GM19023 (cell line): Measurements from ENCODE around the gene SPPL3.

Experiments used
- ATAC-seq: cut with Tn5 transposase; IDR thresholded peaks from one replicate; pipeline ENCODE4 v1.9.1; 2021; ENCODE audit warnings: mild to moderate bottlenecking, moderate library complexity; ENCODE audit not compliant: unreplicated experiment

SPPL3 gene

GRCh38 chr12:120726510-120726793 lies 177.7 kb downstream of the SPPL3 start:
- ATAC-seq, result no peak

GRCh38 chr12:120725659-120726509 lies 178.3 kb downstream of the SPPL3 start, which contains the start of gene ACADS:
Gene ACADS, plus strand, starts transcription at chr12:120725826. Its CDS starts 60 bp downstream, at chr12:120725886.
- ATAC-seq, result peak; percentile 96

GRCh38 chr12:120725151-120725658 lies 179.0 kb downstream of the SPPL3 start:
- peak; percentile 14 for ATAC-seq

GRCh38 chr12:120724720-120725119 lies 179.4 kb downstream of the SPPL3 start:
- no peak for ATAC-seq

DNA sequence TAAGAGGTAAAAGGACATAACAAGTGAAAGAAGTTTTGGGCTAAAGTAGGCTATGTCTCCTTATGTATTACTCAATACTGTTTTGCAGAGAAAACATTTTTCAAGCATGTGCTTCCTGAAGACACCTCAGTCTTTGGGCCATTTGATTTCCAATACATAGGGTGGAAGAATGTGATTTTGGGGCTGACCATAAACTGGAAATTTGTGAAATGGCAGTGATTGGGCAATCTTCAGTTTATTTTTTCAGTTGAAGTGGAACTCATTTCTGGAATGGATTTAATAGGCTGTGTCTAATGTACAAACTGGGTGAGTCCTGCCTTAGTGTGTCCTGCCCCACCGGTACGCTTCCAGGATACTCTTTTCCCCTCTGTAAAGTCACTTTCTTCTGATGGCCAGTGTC lies 181.4 kb downstream of the SPPL3 start:
- no peak for ATAC-seq

- ATAC-seq, result no peak
Measured at GRCh38 chr12:120721866-120722265, 182.3 kb downstream of the SPPL3 start.

- ATAC-seq, result no peak
Measured at GRCh38 chr12:120720987-120721801, 183.0 kb downstream of the SPPL3 start.

GRCh38 chr12:120720234-120720986 lies 183.7 kb downstream of the SPPL3 start:
- ATAC-seq, result no peak

DNA sequence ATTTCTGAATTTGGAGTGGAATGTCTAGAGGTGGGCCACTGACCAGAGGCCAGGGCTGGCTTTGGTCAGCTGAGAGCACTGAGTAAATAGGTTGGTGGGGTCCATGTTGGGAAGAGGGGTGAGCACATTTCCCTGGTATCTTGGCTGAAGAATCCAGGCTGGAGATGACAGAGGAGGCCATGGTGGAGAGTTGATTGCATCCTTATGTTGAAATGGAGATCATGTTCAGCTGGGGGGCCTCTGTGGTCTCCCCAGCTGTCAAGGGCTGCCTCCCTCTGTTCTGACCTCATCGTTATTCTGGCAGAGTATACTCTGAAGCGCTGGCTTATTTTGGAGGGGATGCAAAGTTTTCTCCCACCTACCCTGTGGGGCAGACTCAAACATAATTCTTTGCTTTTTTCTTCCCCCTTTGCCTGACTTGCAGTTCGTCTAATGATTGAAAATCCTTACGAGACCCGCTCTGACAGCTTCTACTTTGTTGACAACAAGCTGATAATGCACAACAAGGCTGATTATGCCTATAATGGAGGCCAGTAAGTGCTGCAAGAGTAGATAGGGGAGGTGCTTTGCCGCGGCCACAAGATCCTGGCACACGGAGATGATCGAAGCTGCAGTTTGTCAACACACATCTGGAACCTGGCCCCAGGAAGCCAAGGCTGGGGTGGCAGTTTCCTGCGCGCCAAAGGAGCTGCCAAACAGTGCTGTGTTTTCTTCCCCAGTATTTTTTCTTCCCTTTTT lies 184.5 kb downstream of the SPPL3 start:
- ATAC-seq, result no peak

DNA sequence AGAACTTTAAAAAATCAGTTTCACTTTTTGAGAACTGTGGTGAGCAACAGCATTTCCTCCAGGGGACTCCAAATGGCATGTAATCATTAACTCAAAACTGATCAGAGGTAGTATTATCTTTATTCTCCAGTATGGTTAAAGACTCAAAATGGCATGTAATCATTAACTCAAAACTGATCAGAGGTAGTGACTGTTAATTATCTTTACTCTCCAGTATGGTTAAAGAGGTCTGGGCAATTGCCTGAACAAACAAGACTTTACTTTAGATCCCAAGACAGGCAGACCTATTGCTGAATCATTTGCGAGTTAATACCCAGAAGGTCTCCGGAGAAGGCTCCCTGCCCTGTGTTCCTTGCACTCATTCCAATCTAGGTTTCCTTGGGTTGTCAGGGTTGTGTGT lies 185.1 kb downstream of the SPPL3 start:
- no peak for ATAC-seq

DNA sequence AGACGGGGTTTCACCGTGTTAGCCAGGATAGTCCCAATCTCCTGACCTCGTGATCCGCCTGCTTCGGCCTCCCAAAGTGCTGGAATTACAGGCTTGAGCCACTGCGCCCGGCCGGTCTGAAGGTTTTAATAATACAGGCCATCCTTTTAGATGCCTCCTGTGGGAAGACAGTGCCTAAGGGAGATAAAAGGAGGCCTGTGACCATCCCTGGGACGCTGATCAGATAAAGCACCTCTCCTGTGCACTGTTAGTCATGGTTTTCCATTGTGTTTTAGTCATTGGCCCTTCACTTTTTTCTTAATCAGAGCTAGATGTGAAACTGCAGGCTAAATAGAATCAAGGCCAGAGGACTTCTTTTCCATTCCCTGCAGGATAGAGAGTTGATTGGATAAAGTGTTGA lies 186.1 kb downstream of the SPPL3 start:
- ATAC-seq, result no peak

GRCh38 chr12:120713861-120714482 lies 190.2 kb downstream of the SPPL3 start:
- no peak for ATAC-seq

DNA sequence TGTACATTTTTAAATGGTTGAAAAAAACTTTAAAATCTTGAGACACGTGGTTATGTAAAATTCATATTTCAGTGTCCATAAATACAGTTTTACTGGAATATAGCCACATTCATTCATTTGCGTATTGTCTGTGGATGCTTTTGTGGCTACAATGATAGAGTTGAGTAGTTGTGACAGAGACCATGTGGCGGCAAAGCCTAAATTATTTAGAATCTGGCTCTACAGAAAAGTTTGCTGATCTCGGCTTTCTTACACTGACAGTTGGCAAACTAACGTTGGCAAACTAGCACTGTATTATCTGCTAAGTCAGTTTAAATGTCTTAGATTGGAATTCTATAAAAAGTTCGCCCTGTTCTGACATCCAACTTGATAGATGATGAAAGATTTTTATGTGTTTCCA lies 191.5 kb downstream of the SPPL3 start:
- ATAC-seq, result no peak
